Activated CD8-positive, alpha-beta memory T cell treated with anti-CD3 and anti-CD28 coated beads, Interleukin-2, amount 50 U/mL, for 1 hour (primary cell): ENCODE measurements around the gene FAM222A.

Experiments
- DNase-seq: peaks from one replicate; pipeline ENCODE4 v3.0.0-alpha.2; 2020; ENCODE audit errors: extremely low read depth

FAM222A gene

GRCh38 chr12:109737126-109737525 lies 23.5 kb downstream of the FAM222A start:
- DNase-seq: no peak

- no peak for DNase-seq
Observed at GRCh38 chr12:109737631-109738030, 24.0 kb downstream of the FAM222A start.

- DNase-seq: no peak
Observed at GRCh38 chr12:109738209-109738608, 24.6 kb downstream of the FAM222A start.

- DNase-seq: no peak
Observed at GRCh38 chr12:109738878-109739665, 25.4 kb downstream of the FAM222A start.

- DNase-seq: no peak
Observed at GRCh38 chr12:109739747-109740693, 26.4 kb downstream of the FAM222A start.

- DNase-seq: no peak
Observed at GRCh38 chr12:109740694-109741245, 27.1 kb downstream of the FAM222A start.

- no peak for DNase-seq
Observed at GRCh38 chr12:109741286-109741969, 27.8 kb downstream of the FAM222A start.

GRCh38 chr12:109741970-109742703 lies 28.5 kb downstream of the FAM222A start:
- DNase-seq: no peak

GRCh38 chr12:109743076-109743910 lies 29.7 kb downstream of the FAM222A start:
- DNase-seq: no peak

- no peak for DNase-seq
Observed at GRCh38 chr12:109744026-109744425, 30.4 kb downstream of the FAM222A start.

- no peak for DNase-seq
Observed at GRCh38 chr12:109744986-109745942, 31.6 kb downstream of the FAM222A start.

GRCh38 chr12:109752117-109753053 lies 38.8 kb downstream of the FAM222A start:
- DNase-seq: no peak

GRCh38 chr12:109753054-109753401 lies 39.4 kb downstream of the FAM222A start:
- DNase-seq: no peak

GRCh38 chr12:109753959-109754358 lies 40.3 kb downstream of the FAM222A start:
- no peak for DNase-seq

- DNase-seq: no peak
Observed at GRCh38 chr12:109756457-109756856, 42.8 kb downstream of the FAM222A start.

- DNase-seq: no peak
Observed at GRCh38 chr12:109757671-109758265, 44.1 kb downstream of the FAM222A start.
